GM19193 (cell line): ENCODE data around the gene ELSPBP1.

Source experiments
- POLR2A ChIP-seq: IDR thresholded peaks from 4 replicates; pipeline ENCODE4 v1.6.1; 2011; ENCODE audit not compliant: insufficient read depth, insufficient read length; ENCODE audit errors: extremely low read depth

ELSPBP1 gene

GRCh38 chr19:48030073-48030472, 35.6 kb downstream of the ELSPBP1 start:
- TF ChIP-seq POLR2A: no peak

GRCh38 chr19:48033604-48034003, 39.2 kb downstream of the ELSPBP1 start:
- no peak for TF ChIP-seq POLR2A

GRCh38 chr19:48036765-48037164, 42.3 kb downstream of the ELSPBP1 start:
- no peak for TF ChIP-seq POLR2A

- no peak for TF ChIP-seq POLR2A
Measured at GRCh38 chr19:48041877-48042580, 47.6 kb downstream of the ELSPBP1 start.

- no peak for TF ChIP-seq POLR2A
Measured at GRCh38 chr19:48043675-48044258, 49.3 kb downstream of the ELSPBP1 start, which contains the start of gene CABP5. Gene CABP5, minus strand, starts transcription at chr19:48044079. Its CDS starts 157 bp downstream, at chr19:48043922.

GRCh38 chr19:48044561-48044960, 50.1 kb downstream of the ELSPBP1 start:
- no peak for TF ChIP-seq POLR2A

GRCh38 chr19:48051335-48052033, 57.1 kb downstream of the ELSPBP1 start:
- no peak for TF ChIP-seq POLR2A

GRCh38 chr19:48053076-48053475, 58.6 kb downstream of the ELSPBP1 start:
- TF ChIP-seq POLR2A: no peak

GRCh38 chr19:48053856-48054255, 59.4 kb downstream of the ELSPBP1 start:
- TF ChIP-seq POLR2A: no peak

- TF ChIP-seq POLR2A: no peak
Measured at GRCh38 chr19:48059331-48059730, 64.9 kb downstream of the ELSPBP1 start.

GRCh38 chr19:48060381-48060780, 65.9 kb downstream of the ELSPBP1 start:
- no peak for TF ChIP-seq POLR2A

- no peak for TF ChIP-seq POLR2A
Measured at GRCh38 chr19:48061401-48062344, 67.2 kb downstream of the ELSPBP1 start.

- no peak for TF ChIP-seq POLR2A
Measured at GRCh38 chr19:48064509-48064908, 70.1 kb downstream of the ELSPBP1 start.

- TF ChIP-seq POLR2A: no peak
Measured at GRCh38 chr19:48069435-48069834, 75.0 kb downstream of the ELSPBP1 start.
